PFSK-1 (cell line): ENCODE results near the gene GPRC5D.

Source experiments
- FOXP2 ChIP-seq: optimal IDR thresholded peaks from 2 replicates; pipeline ENCODE3; 2011; ENCODE audit warnings: borderline replicate concordance, control low read depth, inconsistent platforms; ENCODE audit not compliant: insufficient read depth; ENCODE audit errors: extremely low read length, extremely low read depth
- POLR2AphosphoS5 ChIP-seq: IDR thresholded peaks from 2 replicates; pipeline ENCODE4 v1.6.1; 2012; ENCODE audit warnings: low read depth, mild to moderate bottlenecking, control low read depth, low read length, moderate library complexity
- SIN3A ChIP-seq: IDR thresholded peaks from 2 replicates; pipeline ENCODE4 v1.6.1; 2012; ENCODE audit warnings: mild to moderate bottlenecking, low read length, moderate library complexity, borderline replicate concordance; ENCODE audit not compliant: insufficient read depth
- TAF1 ChIP-seq: IDR thresholded peaks from 2 replicates; pipeline ENCODE4 v1.6.1; 2012; ENCODE audit warnings: low read length, control low read depth, borderline replicate concordance; ENCODE audit not compliant: insufficient read depth
- TF ChIP-seq, protein P1 (sequence below), 2 experiments: IDR thresholded peaks; 2 replicates each; pipeline versions ENCODE4 v1.6.1 to v1.8.0; 2011 to 2012; ENCODE audit warnings: low read depth in 2 of 2, low read length in 2 of 2, control low read depth in 1 of 2, inconsistent platforms in 1 of 2, mild to moderate bottlenecking in 1 of 2, moderate library complexity in 1 of 2; ENCODE audit not compliant: insufficient read depth in 1 of 2

The GPRC5D gene

DNA sequence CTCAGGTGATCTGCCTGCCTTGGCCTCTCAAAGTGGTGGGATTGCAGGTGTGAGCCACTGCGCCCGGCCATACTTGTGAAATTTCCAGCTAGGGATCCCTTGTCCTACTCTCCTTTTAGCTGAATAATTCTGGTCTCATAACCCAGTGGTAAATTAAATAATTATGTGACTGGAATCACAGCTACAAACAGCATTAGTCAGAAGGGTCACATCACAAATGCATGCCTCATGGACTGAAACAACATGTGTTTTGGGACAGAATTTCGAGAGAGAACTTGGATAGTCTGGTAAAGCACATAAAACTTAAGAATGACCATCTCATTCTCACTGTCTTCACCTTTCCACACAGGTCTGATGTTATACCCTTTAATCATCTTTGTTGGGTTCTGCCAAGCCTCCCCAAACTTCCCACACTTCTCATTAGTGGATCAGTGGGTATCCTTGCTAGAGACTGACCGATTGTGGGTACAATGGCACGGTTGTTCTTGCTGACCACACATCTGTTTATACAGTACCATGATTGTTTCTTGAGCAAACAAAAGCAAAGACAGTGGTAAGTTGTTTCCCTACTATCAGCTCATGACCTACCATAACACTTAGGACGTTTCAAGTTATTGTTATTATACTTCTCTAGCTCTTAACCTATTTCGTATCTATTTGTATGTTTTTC, 5.1 kb downstream of the GPRC5D start:
- TF ChIP-seq SIN3A: no peak
- TF ChIP-seq FOXP2: no peak
- TF ChIP-seq, protein P1, sequence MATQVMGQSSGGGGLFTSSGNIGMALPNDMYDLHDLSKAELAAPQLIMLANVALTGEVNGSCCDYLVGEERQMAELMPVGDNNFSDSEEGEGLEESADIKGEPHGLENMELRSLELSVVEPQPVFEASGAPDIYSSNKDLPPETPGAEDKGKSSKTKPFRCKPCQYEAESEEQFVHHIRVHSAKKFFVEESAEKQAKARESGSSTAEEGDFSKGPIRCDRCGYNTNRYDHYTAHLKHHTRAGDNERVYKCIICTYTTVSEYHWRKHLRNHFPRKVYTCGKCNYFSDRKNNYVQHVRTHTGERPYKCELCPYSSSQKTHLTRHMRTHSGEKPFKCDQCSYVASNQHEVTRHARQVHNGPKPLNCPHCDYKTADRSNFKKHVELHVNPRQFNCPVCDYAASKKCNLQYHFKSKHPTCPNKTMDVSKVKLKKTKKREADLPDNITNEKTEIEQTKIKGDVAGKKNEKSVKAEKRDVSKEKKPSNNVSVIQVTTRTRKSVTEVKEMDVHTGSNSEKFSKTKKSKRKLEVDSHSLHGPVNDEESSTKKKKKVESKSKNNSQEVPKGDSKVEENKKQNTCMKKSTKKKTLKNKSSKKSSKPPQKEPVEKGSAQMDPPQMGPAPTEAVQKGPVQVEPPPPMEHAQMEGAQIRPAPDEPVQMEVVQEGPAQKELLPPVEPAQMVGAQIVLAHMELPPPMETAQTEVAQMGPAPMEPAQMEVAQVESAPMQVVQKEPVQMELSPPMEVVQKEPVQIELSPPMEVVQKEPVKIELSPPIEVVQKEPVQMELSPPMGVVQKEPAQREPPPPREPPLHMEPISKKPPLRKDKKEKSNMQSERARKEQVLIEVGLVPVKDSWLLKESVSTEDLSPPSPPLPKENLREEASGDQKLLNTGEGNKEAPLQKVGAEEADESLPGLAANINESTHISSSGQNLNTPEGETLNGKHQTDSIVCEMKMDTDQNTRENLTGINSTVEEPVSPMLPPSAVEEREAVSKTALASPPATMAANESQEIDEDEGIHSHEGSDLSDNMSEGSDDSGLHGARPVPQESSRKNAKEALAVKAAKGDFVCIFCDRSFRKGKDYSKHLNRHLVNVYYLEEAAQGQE (IDR thresholded peaks at IDR 0.05; ENCODE audit: insufficient read depth in 1 of 2, low read depth in 2 of 2, low read length in 2 of 2): no peak
- TF ChIP-seq TAF1: no peak
- TF ChIP-seq POLR2AphosphoS5: no peak

DNA sequence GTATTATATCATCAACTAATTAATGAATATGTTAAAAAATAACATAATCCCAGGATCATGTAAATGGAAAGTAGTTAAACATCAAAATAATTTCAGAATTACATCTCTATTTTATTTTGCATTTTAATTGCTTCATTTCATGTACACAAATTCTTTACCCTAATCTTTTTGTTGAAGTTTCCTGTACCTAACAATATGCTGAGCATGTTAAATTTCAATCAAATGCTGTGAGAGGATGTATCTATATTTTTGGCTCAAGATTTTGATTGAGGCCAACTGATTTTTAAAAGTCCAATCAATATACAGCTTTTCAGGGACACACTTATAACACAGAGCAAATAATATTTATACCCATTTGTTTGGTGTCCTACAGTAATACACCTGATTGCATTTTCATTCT, 6.4 kb downstream of the GPRC5D start:
- TF ChIP-seq POLR2AphosphoS5: no peak
- TF ChIP-seq SIN3A: no peak
- TF ChIP-seq FOXP2: no peak
- no peak for TF ChIP-seq TAF1
- TF ChIP-seq, protein P1 (IDR thresholded peaks at IDR 0.05; ENCODE audit: insufficient read depth in 1 of 2, low read depth in 2 of 2, low read length in 2 of 2): no peak

DNA sequence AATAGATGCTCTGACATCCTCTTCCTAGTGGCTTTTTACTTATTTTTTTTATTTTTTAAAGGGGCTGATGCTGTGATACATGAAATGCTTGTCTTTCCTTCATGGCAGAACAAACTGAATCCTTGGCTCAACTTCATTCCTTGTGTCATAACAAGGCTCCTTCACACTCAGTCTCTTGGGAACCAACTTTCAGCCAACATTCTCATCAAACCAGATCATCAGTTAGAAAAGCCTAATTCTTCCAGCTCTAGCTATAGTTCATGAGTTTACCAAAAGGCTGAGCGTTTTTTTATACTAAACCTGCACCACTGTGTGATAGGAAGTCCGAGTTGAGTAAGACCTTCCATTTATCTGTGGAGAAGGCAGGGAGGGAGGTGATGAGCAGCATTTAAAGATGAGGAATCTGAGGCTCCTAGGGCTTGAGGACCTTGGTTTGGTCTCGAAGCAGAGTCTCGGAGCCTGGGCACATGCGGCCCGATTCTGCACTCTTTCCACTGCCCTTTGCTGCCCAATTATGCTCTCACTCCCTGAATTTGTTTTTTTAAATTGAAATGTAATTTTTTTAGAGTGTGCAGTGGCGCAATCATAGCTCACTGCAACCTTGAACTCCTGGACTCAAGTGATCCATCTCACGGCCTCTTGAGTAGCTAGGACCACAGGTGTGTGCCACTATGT, 8.2 kb downstream of the GPRC5D start:
- TF ChIP-seq SIN3A (no peak), POLR2AphosphoS5 (no peak), TAF1 (no peak), FOXP2 (no peak)
- TF ChIP-seq, protein P1 (IDR thresholded peaks at IDR 0.05; ENCODE audit: insufficient read depth in 1 of 2, low read depth in 2 of 2, low read length in 2 of 2): no peak

DNA sequence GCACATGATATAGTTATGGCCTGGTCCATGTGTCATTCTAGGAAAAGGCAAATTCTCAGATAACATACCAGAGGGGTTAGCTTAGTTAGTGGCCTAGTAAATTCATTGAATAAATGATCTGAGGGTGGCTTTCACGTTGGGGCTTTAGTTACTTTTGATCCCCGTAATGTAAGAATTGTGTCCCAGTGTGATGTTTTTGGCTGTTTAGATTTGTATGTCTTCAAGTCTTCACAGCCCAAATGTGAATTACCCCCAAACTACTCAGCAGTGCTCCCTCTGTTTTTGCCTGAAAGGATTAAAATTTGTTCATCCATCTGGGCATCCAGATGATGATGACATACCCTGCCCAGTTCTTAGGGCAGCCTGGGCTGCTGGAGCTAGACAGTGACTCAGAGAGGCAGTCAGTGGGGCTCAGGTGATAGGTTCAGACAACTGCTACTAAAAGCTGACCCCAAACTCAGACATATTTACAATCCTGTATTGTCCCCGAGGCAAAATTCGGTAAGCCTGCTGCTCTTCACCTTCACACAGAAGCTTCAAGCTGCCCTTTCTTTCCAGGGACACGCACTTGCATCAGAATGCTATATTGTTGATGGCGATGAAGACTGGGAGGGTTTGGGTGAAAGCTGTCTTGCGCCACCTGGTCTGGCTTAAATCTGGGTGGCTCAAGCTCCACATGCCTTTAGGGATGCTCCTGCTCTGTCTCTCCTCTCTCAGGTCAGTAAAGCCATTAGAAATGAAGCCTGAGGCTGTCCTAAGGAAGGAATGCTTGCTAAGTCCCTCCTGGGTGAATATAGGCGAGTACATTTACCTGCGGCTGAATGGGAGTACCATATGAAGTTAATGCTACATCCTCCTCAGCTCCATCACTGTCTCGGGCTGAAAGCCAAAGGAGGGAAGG, 10.3 kb downstream of the GPRC5D start:
- TF ChIP-seq SIN3A (no peak), POLR2AphosphoS5 (no peak), TAF1 (no peak), FOXP2 (no peak)
- TF ChIP-seq, protein P1 (IDR thresholded peaks at IDR 0.05; ENCODE audit: insufficient read depth in 1 of 2, low read depth in 2 of 2, low read length in 2 of 2): no peak
